OCI-LY3 (cell line): ENCODE measurements around the gene NRXN3.

Source experiments
- H2AFZ ChIP-seq: fragments of 200-600, 300-600 bp; shearing (Covaris generic); 2 replicates; pipeline ENCODE4 v1.6.0; 2014; ENCODE audit warnings: antibody characterized with exemption, low read depth, low read length
- H3K27ac ChIP-seq: fragments of 200-600, 300-600 bp; sonication (generic); 2 replicates; pipeline ENCODE4 v1.5.1; 2014; ENCODE audit warnings: mild to moderate bottlenecking, low read length, moderate library complexity, mixed read lengths
- H3K27me3 ChIP-seq: fragments of 200-600, 300-600 bp; sonication (generic); 2 replicates; pipeline ENCODE4 v1.6.1; 2014; ENCODE audit warnings: low read depth, low read length, mixed read lengths
- H3K36me3 ChIP-seq: fragments of 200-600, 300-600 bp; sonication (generic); replicated peaks from 2 replicates; pipeline ENCODE3; 2014; ENCODE audit warnings: low read depth, low read length, mixed read lengths
- H3K4me1 ChIP-seq: fragments of 300-600, 200-600 bp; sonication (generic); 2 replicates; pipeline ENCODE4 v1.6.1; 2014; ENCODE audit warnings: low read length, mixed read lengths
- H3K4me2 ChIP-seq: fragments of 200-600, 300-600 bp; sonication (generic); 2 replicates; pipeline ENCODE4 v1.6.1; 2014; ENCODE audit warnings: low read length, mixed read lengths
- H3K4me3 ChIP-seq: fragments of 300-600, 200-600 bp; sonication (generic); 2 replicates; pipeline ENCODE4 v1.5.1; 2014; ENCODE audit warnings: antibody characterized with exemption, mild to moderate bottlenecking, low read length, moderate library complexity
- H3K79me2 ChIP-seq: fragments of 300-600, 200-600 bp; shearing (Covaris generic); 2 replicates; pipeline ENCODE4 v1.6.1; 2014; ENCODE audit warnings: mild to moderate bottlenecking, low read length, mixed read lengths
- H3K9ac ChIP-seq: fragments of 300-600, 200-600 bp; shearing (Covaris generic); 2 replicates; pipeline ENCODE4 v1.6.0; 2014; ENCODE audit warnings: mild to moderate bottlenecking, low read length, moderate library complexity
- H3K9me3 ChIP-seq: fragments of 200-600, 300-600 bp; shearing (Covaris generic); 2 replicates; pipeline ENCODE4 v1.6.1; 2014; ENCODE audit warnings: low read length, mixed read lengths; ENCODE audit not compliant: insufficient read depth
- H4K20me1 ChIP-seq: fragments of 200-600, 300-600 bp; sonication (generic); 2 replicates; pipeline ENCODE4 v1.6.1; 2016; ENCODE audit warnings: low read length, mixed read lengths; ENCODE audit not compliant: insufficient read depth
- CTCF ChIP-seq: fragments of 200-600, 300-600 bp; sonication (generic); IDR thresholded peaks from 2 replicates; pipeline ENCODE4 v1.5.1; 2014; ENCODE audit warnings: antibody characterized with exemption, low read length, low read depth
- EZH2phosphoT487 ChIP-seq: fragments of 200-600 bp; shearing (Covaris generic); IDR thresholded peaks from 2 replicates; pipeline ENCODE4 v1.6.1; 2018; ENCODE audit warnings: antibody characterized with exemption, mixed run types, low read depth

The NRXN3 gene

GRCh38 chr14:79011091-79011919 is 841.1 kb downstream of the NRXN3 start:
- Histone ChIP-seq H3K4me3 (no peak overlapping the region), H3K27ac (no peak overlapping the region), H3K9me3 (no peaks in the 10 kb centered on the region), H3K4me1 (no peaks in the 10 kb centered on the region), H3K9ac (no peak overlapping the region), H3K27me3 (peaks cover 3% of the 10 kb centered on the region; the same call in 1 of the 2 replicates), H3K36me3 (no peaks in the 10 kb centered on the region), H3K4me2 (no peak overlapping the region), H2AFZ (no peak overlapping the region), H3K79me2 (no peaks in the 10 kb centered on the region), H4K20me1 (no peaks in the 10 kb centered on the region)
- TF ChIP-seq CTCF (peak; percentile 44), EZH2phosphoT487 (no peak)

- no peak overlapping the region for H3K4me2 ChIP-seq
Measured at GRCh38 chr14:79011920-79012204, 841.7 kb downstream of the NRXN3 start.

GRCh38 chr14:79016828-79017505 is 846.8 kb downstream of the NRXN3 start:
- H3K4me3 ChIP-seq, result no peak overlapping the region
- no peak overlapping the region for H3K4me2 ChIP-seq
- no peak overlapping the region for H3K9ac ChIP-seq
- H3K27ac ChIP-seq, result no peak overlapping the region
- no peaks in the 10 kb centered on the region for H3K4me1 ChIP-seq
- H2AFZ ChIP-seq, result no peak overlapping the region
- H3K79me2 ChIP-seq, result no peaks in the 10 kb centered on the region
- H3K9me3 ChIP-seq, result no peaks in the 10 kb centered on the region
- no peak for TF ChIP-seq CTCF
- no peak for TF ChIP-seq EZH2phosphoT487
- H3K27me3 ChIP-seq, result no peaks in the 10 kb centered on the region
- no peaks in the 10 kb centered on the region for H3K36me3 ChIP-seq
- no peaks in the 10 kb centered on the region for H4K20me1 ChIP-seq

More at GRCh38 chr14:79011920-79012204, 841.7 kb downstream of the NRXN3 start:
- no peak overlapping the region for H3K4me3 ChIP-seq
- H3K27ac ChIP-seq, result no peak overlapping the region
- H2AFZ ChIP-seq, result no peak overlapping the region
- H4K20me1 ChIP-seq, result no peaks in the 10 kb centered on the region
- no peak overlapping the region for H3K9ac ChIP-seq
- no peaks in the 10 kb centered on the region for H3K36me3 ChIP-seq
- H3K9me3 ChIP-seq, result no peaks in the 10 kb centered on the region
- H3K79me2 ChIP-seq, result no peaks in the 10 kb centered on the region
- H3K4me1 ChIP-seq, result no peaks in the 10 kb centered on the region
- TF ChIP-seq CTCF, result no peak
- no peak for TF ChIP-seq EZH2phosphoT487
- H3K27me3 ChIP-seq, result peaks cover 3% of the 10 kb centered on the region; the same call in 1 of the 2 replicates

GRCh38 chr14:79017561-79017960 is 847.4 kb downstream of the NRXN3 start:
- Histone ChIP-seq H4K20me1 (no peaks in the 10 kb centered on the region), H3K36me3 (no peaks in the 10 kb centered on the region), H3K79me2 (no peaks in the 10 kb centered on the region), H3K9me3 (no peaks in the 10 kb centered on the region), H3K27ac (no peak overlapping the region), H3K4me3 (no peak overlapping the region), H3K9ac (no peak overlapping the region), H3K4me1 (no peaks in the 10 kb centered on the region), H3K27me3 (no peaks in the 10 kb centered on the region), H3K4me2 (no peak overlapping the region), H2AFZ (no peak overlapping the region)
- no peak for TF ChIP-seq EZH2phosphoT487
